Endodermal cell (in vitro differentiated cells): Measurements from ENCODE around the gene NUDT8. TPM values are rescaled to one million over a fixed set of nuclear protein-coding genes. Genes with fewer than 3 reads are reported as not detected.

ENCODE experiments used
- DNase-seq: peaks from one replicate; pipeline ENCODE4 v3.0.0-alpha.2; 2017
- H3K27ac ChIP-seq: 2 replicates; pipeline ENCODE4 v1.5.1; 2013; ENCODE audit warnings: mild to moderate bottlenecking, low read depth, low read length, moderate library complexity
- H3K27me3 ChIP-seq: 2 replicates; pipeline ENCODE4 v1.6.1; 2013; ENCODE audit warnings: mild to moderate bottlenecking, low read length, moderate library complexity; ENCODE audit not compliant: insufficient read depth, control insufficient read depth, poor library complexity, severe bottlenecking
- H3K36me3 ChIP-seq: 2 replicates; pipeline ENCODE4 v1.7.0; 2013; ENCODE audit warnings: mild to moderate bottlenecking, low read length, moderate library complexity; ENCODE audit not compliant: control insufficient read depth, insufficient read depth
- H3K4me1 ChIP-seq: one replicate; pipeline ENCODE4 v1.7.0; 2013; ENCODE audit warnings: low read length; ENCODE audit not compliant: control insufficient read depth, insufficient read depth
- H3K4me3 ChIP-seq: 2 replicates; pipeline ENCODE4 v1.5.1; 2013; ENCODE audit warnings: mild to moderate bottlenecking, low read length, moderate library complexity
- H3K9ac ChIP-seq: 2 replicates; pipeline ENCODE4 v1.6.1; 2013; ENCODE audit warnings: mild to moderate bottlenecking, low read length, moderate library complexity; ENCODE audit not compliant: poor library complexity, severe bottlenecking; ENCODE audit errors: extremely low read depth
- H3K9me3 ChIP-seq: 2 replicates; pipeline ENCODE4 v1.6.1; 2013; ENCODE audit warnings: mild to moderate bottlenecking, low read length, moderate library complexity; ENCODE audit not compliant: control insufficient read depth
- H3K27ac Mint-ChIP-seq: 2 replicates; pipeline ENCODE4 v1.8.0; 2020; ENCODE audit warnings: mixed read lengths
- H3K27me3 Mint-ChIP-seq: 2 replicates; pipeline ENCODE4 v1.8.0; 2021; ENCODE audit warnings: mild to moderate bottlenecking, mixed read lengths; ENCODE audit not compliant: insufficient read depth
- H3K36me3 Mint-ChIP-seq: 2 replicates; pipeline ENCODE4 v1.8.0; 2020; ENCODE audit warnings: low read depth, mixed read lengths
- H3K4me1 Mint-ChIP-seq: 2 replicates; pipeline ENCODE4 v1.8.0; 2020; ENCODE audit warnings: mixed read lengths
- H3K4me3 Mint-ChIP-seq: 2 replicates; pipeline ENCODE4 v1.8.0; 2020; ENCODE audit warnings: mild to moderate bottlenecking, moderate library complexity, mixed read lengths
- H3K9me3 Mint-ChIP-seq: 2 replicates; pipeline ENCODE4 v1.8.0; 2020; ENCODE audit warnings: mild to moderate bottlenecking, mixed read lengths
- CTCF ChIP-seq: fragments of 200-600 bp; sonication (generic); conservative IDR thresholded peaks from 2 replicates; pipeline ENCODE4 v1.5.0; 2021; ENCODE audit warnings: antibody characterized with exemption, mild to moderate bottlenecking
- WGBS, 2 experiments: methylation state at CpG; one replicate each; pipeline versions ENCODE4 v1.1.5 to v1.1.7; 2013; ENCODE audit warnings: missing lambda C conversion rate in 2 of 2, mixed read lengths in 1 of 2; ENCODE audit not compliant: insufficient coverage in 1 of 2, insufficient read length in 1 of 2; 5-methylcytosine and 5-hydroxymethylcytosine counted together
- total RNA-seq, 2 donors: library from RNA; stranded (reverse); fragmentation: NEBNext Ultra II Directional in 1 of 2; extraction: Animal tissue kit (Norgen Biotek cat#: 25700) in 1 of 2; gene quantifications; 2 replicates in 1 of 2; 3 replicates in 1 of 2; pipeline ENCODE4 v1.2.1, GENCODE V29; 2021

NUDT8 gene
- total RNA-seq, 2 donors from 2014 or later: 9.5 to 13.1 TPM

GRCh38 chr11:67649634-67650510 lies 20.1 kb upstream of the NUDT8 start:
- Mint-ChIP-seq H3K9me3 (peaks cover 5% of the 10 kb centered on the region), H3K4me1 (peaks cover 6% of the 10 kb centered on the region), H3K27me3 (peaks cover 5% of the 10 kb centered on the region), H3K4me3 (no peak overlapping the region), H3K36me3 (no peaks in the 10 kb centered on the region), H3K27ac (no peak overlapping the region)
- no peak overlapping the region for H3K4me3 ChIP-seq
- no peak overlapping the region for H3K9ac ChIP-seq
- H3K9me3 ChIP-seq: no peaks in the 10 kb centered on the region
- no peaks in the 10 kb centered on the region for H3K27me3 ChIP-seq
- TF ChIP-seq CTCF: no peak
- DNase-seq: peak; percentile 38
- H3K27ac ChIP-seq: no peak overlapping the region
- WGBS, 2 experiments: 92 to 95% methylated on average over 11 to 22 of the region's 22 CpGs
- H3K36me3 ChIP-seq: no peaks in the 10 kb centered on the region
- H3K4me1 ChIP-seq: no peaks in the 10 kb centered on the region

- Histone ChIP-seq H3K4me3 (no peak overlapping the region), H3K27me3 (no peaks in the 10 kb centered on the region), H3K27ac (no peak overlapping the region), H3K36me3 (no peaks in the 10 kb centered on the region), H3K4me1 (no peaks in the 10 kb centered on the region), H3K9ac (no peak overlapping the region), H3K9me3 (no peaks in the 10 kb centered on the region)
- DNase-seq: peak; percentile 42
- TF ChIP-seq CTCF: no peak
- H3K4me1 Mint-ChIP-seq: peaks cover 6% of the 10 kb centered on the region
- H3K27me3 Mint-ChIP-seq: peaks cover 5% of the 10 kb centered on the region
- H3K4me3 Mint-ChIP-seq: no peak overlapping the region
- 94 to 96% methylated on average over 7 to 12 of the region's 12 CpGs for WGBS, 2 experiments
- H3K9me3 Mint-ChIP-seq: peaks cover 7% of the 10 kb centered on the region
- H3K36me3 Mint-ChIP-seq: no peaks in the 10 kb centered on the region
- no peak overlapping the region for H3K27ac Mint-ChIP-seq
Observed at GRCh38 chr11:67648796-67649613, 19.3 kb upstream of the NUDT8 start.

GRCh38 chr11:67648140-67648795 lies 18.5 kb upstream of the NUDT8 start:
- no peak overlapping the region for H3K27ac Mint-ChIP-seq
- DNase-seq: peak; percentile 90
- H3K27me3 Mint-ChIP-seq: peaks cover 5% of the 10 kb centered on the region
- H3K4me3 Mint-ChIP-seq: no peak overlapping the region
- H3K4me1 Mint-ChIP-seq: peaks cover 6% of the 10 kb centered on the region
- Histone ChIP-seq H3K27ac (no peak overlapping the region), H3K4me3 (no peak overlapping the region), H3K9ac (no peak overlapping the region), H3K9me3 (no peaks in the 10 kb centered on the region), H3K27me3 (no peaks in the 10 kb centered on the region), H3K4me1 (no peaks in the 10 kb centered on the region), H3K36me3 (no peaks in the 10 kb centered on the region)
- 78 to 88% methylated on average over 8 to 12 of the region's 12 CpGs for WGBS, 2 experiments
- no peaks in the 10 kb centered on the region for H3K36me3 Mint-ChIP-seq
- H3K9me3 Mint-ChIP-seq: peaks cover 5% of the 10 kb centered on the region
- TF ChIP-seq CTCF: peak; percentile 86
